Hepatocyte (in vitro differentiated cells): Measurements from ENCODE around the gene PLEKHG3.

Experiments used
- CTCF ChIP-seq: fragments of 200-600 bp; sonication (generic); IDR thresholded peaks from 2 replicates; pipeline ENCODE4 v1.5.1; 2016; ENCODE audit warnings: antibody characterized with exemption, mild to moderate bottlenecking; ENCODE audit not compliant: poor library complexity
- EZH2 ChIP-seq: fragments of 200-600 bp; sonication (generic); IDR thresholded peaks from 2 replicates; pipeline ENCODE4 v1.6.1; 2016; ENCODE audit warnings: antibody characterized with exemption, mild to moderate bottlenecking, borderline replicate concordance
- EZH2phosphoT487 ChIP-seq: fragments of 200-600 bp; sonication (generic); IDR thresholded peaks from one replicate; pipeline ENCODE4 v1.6.1; 2018; ENCODE audit warnings: antibody characterized with exemption, mild to moderate bottlenecking, low read depth, moderate library complexity; ENCODE audit not compliant: unreplicated experiment, severe bottlenecking

- TF ChIP-seq CTCF (no peak), EZH2 (no peak), EZH2phosphoT487 (no peak)
Observed at GRCh38 chr14:64779472-64779871, 75.2 kb downstream of the PLEKHG3 start.
